Measurements from ENCODE around the gene NIPAL3.
"Not testable (repeated sequence)": the region's sequence is repeated elsewhere in the genome, so short reads cannot be mapped to it uniquely, and the experiment has no call there.

NIPAL3 gene

DNA sequence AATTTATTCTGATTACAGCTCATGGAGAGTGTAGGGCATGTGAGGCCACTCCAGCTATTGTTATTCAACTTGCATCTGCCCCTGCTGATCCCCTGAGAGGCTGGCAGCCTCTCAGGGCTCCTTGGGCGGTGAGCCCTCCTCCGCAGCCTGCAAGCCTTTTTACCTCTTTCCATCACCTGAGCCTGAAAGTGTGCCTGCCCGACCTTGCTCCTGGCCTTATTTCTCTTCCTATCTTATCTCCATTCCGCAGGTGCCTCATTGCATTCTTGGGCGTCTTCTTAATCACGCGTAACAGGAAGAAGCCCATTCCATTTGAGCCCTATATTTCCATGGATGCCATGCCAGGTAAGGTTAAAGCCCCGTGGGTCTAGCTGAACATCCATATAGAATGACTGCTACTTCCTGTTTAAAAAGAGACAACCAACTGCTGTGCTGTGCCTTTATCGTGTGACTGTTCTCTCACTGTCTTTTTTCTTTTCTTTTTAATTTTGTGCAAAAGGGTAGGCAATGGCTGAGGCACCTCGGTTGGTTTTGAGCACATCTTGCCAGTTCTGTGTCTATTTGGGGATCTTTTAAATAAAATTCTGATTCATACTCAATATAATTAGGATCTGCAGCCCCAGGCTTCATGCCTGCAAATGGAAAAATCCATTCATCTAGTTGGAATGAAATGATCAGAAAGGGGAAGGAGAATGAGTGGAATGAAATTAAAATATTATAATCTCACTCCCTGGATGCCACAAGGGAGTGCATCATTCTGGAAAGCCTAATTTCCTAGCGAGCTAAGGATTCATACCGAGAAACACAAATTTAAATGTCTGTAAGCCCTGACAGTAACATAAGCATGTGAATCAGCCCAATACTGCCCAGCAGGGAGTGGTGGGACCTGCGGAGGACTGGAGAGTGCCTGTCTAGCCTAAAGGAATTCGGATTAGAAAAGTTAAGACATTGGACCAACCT, 48.5 kb downstream of the NIPAL3 start:
- DNase-seq, result no peak

DNA sequence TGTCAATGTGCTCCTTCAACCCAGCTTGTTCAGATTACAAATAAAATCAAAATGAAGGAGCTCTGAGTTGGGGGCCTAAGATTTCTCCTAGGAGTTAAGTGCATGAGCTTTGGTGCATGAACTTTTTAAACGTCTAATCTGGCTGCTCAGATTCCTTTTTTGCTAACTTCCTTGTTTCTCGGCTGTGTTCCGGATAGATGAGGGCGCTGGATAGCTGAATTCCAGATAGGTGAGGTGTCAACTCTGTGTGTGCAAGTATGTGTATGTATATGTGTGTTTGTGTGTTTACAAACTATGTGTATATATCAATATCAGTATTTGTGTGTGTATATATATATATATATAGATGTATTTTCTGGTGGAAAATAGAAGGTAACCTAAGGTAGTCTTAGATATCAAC, 49.5 kb downstream of the NIPAL3 start:
- no peak for DNase-seq

DNA sequence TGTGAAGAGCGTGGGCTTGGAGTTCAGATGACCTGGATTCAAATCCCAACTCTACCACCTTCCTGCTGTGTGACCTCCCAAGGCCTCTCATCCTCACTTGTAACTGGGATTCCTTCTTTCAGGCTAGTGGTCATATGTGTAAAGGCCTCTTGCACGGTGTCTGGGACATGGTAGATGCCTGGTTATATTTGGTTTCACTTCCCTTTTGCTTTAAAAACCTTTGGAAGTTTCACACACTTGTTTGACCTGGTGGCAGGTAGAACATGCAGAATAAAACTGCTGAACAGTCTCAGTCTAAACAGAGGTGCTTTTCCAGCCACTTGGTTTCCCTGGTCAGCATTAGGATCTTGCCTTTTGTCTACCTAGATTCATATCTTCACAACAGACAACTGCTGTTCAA, 50.0 kb downstream of the NIPAL3 start:
- DNase-seq, result no peak

DNA sequence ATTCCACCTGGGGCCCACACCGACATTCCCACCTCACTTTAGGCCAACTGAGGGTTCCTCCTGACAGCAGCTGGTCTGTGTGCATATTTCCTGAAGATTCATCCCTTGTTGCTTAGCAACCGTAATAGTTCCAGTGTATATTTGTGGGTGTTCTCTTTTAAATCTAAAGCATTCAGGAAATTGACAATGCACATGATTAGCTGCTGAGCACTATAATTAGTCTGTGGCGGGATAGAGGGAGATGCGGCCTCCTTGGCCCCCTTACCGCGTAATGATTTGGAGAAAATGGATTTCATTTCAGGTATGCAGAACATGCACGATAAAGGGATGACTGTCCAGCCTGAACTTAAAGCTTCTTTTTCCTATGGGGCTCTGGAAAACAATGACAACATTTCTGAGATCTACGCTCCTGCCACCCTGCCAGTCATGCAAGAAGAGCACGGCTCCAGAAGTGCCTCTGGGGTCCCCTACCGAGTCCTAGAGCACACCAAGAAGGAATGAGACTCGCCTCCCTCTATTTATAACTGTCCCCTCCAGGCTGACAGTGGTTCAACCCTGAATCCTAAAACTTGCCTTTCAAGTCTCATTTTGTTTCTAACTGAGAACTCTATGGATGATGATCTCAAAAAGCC, 53.2 kb downstream of the NIPAL3 start:
- no peak for DNase-seq

DNA sequence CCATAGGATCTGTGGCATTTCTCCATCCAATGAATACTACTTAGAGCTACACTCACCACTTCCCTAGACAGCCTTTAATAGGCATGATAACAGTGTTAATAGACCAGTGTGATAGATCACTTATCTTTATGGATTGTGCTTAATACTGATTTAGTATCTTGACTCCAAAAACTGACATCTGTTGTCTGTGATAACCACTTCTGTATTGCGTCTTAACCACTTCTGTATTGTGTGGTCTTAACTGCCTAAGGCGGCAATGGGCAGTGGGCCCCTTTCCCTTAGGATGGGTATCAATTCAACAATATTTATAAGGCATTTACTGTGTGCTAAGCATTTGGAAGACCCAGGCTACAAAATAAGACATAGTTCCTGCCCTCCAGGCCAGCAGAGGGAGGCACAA, 55.0 kb downstream of the NIPAL3 start:
- DNase-seq, result no peak

DNA sequence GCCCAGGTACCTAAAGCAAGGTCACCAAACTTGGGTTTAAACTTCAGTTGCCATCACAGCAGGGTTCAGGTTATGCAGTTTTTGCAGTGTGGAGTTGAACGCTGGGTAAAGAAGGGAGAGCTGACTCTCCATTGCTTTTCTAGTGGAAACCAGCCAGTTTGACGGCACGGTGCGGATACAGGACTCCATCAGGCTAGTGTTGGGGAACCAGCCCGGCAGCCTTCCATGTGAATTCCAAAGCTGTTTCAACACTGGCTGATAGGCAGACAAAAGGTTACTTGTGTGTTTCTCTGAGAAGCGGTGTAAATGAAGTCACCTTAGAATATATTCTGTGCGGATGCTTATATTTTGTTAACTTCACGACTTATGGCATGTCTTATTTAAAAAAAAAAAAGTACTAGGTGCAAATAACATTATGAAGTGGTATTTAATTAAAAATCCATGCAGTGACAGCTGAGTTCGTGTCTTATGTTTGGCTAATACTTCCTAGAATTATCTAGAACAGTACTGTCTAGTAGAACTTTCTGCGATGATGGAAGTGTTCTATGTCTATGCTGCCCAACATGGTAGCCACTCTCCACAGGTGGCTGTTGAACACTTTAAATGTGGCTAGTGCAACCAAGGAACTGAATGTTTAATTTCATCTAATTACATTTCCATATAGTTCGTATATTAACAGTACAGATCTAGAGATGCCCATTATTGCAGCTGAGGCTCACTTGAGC, 57.1 kb downstream of the NIPAL3 start:
- no peak for DNase-seq

DNA sequence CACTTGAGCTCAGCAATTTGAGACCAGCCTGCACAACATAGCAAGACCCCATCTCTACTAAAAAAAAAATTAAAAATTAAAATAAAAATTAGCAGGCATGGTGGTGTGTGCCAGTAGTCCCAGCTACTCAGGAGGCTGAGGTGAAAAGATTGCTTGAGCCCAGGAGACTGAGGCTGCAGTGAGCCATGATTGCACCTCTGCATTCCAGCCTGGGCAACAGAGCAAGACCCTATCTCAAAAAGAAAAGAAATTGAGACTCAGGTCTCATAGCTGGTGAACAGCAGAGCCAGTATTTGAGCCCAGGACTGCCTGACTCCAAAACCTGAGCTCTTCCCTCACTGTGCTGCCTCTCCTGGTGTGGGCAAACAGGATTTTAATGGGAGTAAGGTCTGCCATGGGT, 58.6 kb downstream of the NIPAL3 start:
- DNase-seq, result no peak

DNA sequence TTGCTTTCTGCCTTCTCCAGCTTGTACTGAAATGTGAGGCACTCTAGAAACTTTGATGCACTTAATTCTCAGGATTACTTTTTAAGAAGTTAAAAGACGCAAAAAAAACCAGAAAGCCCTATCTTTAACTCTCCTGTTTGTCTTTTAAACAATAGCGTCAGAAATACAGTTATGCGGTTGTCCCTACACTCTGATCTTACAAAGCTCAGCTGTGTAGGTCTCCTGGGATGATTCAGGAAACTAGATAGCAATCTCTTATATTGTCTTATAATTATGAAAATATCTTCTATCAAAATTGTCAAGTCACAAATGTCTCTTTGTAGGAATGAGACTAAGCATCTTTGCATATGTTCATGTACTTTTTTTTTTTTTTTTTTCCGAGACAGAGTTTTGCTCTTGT, 60.1 kb downstream of the NIPAL3 start:
- DNase-seq, result no peak

DNA sequence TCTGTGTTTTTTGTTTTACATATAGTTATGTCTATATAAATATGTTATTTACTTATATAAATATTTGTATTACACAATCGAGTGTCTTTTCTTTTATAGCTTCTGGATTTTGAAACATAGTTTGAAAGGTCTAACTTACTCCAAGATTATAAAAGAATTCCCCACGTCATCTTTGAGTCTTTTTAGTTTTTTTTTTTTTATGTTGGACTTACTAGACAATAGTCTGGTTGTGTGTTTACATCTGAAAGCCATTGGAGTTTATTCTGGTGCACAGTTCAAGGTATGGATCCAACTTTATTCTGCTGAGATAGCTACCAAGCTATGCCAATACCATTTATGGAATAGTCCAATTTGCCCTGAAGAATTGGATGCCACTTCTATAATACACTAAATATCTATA, 61.0 kb downstream of the NIPAL3 start:
- no peak for DNase-seq

DNA sequence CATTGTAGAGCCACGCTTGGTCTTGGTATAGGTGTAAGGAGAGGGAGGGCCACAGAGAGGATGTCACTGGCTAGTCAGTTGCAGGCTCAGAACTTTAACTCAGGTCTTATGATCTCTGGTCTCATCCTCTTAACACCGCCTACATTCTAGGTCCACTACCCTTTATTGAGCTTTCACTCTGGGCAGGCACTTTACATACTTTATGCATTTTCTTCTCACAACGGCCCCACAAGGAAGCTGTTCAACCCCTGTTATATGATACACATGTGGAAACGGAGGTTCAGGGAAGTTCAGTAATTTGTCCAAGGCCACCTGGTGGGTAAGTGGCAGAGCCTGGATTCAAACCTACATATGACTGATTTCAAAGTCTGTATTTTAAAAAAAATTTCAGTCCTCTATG, 61.7 kb downstream of the NIPAL3 start:
- no peak for DNase-seq

DNA sequence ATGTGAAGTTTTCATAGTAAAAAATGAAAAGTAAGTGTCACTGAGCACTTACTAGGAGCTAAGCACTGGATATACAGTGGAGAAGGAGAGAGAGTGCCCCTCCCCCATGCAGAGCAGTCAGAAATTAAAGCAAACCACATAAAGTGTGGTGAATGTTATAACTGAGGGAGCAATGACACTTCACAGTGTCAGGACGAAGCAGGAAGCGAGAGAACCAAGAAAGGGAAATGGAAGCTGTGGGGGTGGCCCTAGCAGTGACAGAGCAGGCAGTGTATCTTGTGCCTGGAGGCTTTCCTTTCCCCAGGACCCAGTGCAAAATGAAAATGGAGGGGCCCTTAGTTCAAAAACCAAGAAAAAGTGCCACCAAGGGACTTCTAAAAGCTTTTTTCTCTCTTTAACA, 65.5 kb downstream of the NIPAL3 start:
- DNase-seq, result no peak

DNA sequence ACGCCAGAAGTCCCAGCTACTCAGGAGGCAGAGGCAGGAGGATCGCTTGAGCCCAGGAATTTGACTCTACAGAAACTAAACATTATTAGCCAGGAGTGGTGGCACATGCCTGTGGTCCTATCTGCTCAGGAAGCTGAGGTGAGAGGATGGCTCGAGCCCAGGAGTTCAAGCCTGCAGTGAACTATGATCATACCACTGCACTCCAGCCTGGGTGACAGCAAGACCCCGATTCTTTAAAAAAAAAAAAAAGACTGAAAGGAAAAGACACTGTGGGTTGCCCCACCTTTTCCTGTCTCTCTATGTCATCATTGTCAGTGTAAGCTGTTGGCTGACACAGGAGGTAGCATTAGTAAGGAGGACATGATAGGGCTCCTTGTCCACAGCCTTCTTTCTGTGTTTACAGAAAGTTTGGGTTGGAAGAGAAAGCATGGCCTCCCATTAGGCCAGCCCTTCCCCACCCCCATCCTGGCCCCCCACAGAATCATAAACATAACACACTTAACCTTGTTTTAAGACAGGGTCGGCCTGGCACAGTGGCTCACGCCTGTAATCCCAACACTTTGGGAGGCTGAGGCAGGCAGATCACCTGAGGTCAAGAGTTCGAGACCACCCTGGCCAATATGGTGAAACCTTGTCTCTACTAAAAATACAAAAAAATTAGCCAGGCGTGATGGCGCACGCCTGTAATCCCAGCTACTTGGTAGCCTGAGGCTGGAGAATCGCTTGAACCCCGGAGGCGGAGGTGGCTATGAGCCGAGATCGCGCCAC, 66.4 kb downstream of the NIPAL3 start:
- DNase-seq, result no peak

DNA sequence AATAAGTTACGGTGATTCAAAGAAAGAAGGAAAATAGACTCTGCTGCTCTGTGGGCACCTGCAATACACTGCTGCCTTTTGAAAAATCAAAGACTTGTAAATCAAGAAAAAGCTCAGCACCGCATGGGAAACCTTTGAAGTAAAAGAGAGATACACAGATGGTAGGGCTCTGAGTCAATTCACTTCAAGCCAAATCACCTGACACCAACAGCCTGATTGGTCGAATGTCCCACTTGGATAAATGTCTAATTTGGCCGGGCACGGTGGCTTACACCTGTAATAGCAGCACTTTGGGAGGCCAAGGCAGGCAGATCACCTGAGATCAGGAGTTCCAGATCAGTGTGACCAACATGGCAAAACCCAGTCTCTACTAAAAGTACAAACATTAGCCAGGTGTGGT, 67.8 kb downstream of the NIPAL3 start:
- no peak for DNase-seq

DNA sequence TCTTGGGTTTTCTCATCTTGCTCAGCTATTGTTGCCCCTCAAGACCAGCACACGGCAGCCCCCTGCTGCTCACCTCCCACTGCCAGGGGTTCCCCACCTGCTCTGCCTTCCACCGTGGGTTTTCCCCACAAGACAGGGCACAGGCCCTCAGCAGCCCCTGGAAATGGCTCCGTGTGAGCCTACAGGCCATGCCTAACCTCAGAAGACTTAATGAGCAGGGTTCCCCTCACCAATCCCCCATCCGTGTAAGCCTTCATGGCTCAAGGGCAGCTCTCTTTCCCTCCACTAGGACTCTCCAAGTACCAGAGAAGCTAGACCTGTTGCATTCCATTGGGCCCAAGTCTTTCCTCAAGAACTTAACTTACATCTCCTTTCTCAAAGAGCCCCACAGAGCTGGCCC, 68.6 kb downstream of the NIPAL3 start:
- no peak for DNase-seq

DNA sequence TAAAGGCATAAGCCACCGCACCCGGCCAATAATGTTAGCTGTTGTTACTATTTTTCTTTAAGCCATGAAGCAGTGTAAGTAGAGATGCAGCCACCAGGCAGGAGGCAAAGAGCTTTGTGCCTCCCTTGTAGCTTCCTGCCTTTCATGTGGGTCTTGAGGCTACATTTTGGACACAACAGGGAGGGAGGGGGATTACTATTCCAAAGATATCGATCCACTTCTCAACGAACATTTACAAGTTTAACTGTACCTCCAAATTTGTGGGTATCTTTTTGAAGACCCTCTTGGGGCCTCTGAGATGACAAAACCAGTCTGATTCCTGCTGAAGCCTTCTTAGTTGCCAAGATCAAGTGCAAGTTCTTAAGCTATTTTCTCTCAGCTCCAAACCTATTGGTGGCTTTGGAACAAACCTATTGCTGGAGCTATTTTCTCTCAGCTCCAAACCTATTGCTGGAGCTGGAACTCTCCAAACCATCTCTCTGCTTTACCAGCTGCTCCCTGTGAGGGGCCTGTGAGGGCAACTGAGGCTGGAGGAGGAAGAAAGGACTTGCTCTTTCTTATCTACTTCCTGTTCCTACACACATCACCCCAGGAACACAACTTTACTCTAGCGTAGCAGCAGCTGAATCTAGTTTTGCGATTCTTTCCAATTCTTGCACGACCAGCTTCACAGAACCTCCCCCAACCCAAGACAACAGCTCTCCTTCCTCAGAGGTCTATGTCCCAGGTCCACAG, 70.9 kb downstream of the NIPAL3 start:
- no peak for DNase-seq

DNA sequence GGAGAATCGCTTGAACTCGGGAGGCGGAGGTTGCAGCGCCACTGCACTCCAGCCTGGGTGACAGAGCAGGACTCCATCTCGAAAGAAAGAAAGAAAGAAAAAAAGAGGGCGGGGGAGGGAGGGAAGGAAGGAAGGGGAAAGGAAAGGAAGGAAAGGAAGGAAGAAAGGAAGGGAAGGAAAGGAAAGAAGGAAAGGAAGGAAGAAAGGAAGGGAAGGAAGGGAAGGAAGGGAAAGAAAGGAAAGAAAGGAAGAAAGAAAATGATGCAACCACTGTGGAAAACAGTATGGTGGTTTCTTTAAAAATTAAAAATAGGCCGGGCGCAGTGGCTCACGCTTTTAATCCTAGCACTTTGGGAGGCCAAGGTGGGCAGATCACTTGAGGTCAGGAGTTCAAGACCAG, 71.9 kb downstream of the NIPAL3 start:
- no peak for DNase-seq

DNA sequence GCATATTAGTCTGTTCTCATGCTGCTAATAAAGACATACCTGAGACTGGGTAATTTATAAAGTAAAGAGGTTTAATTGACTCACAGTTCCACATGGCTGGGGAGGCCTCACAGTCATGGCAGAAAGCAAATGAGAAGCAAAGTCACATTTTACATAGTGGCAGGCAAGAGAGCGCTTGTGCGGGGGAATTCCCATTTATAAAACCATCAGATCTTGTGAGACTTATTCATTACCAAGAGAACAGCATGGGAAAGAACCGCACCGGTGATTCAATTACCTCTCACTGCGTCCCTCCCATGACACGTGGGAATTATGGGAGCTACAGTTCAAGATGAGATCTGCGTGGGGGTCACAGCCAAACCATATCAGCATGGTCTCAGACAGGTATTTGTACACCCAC, 72.6 kb downstream of the NIPAL3 start:
- DNase-seq, result not testable (repeated sequence)

DNA sequence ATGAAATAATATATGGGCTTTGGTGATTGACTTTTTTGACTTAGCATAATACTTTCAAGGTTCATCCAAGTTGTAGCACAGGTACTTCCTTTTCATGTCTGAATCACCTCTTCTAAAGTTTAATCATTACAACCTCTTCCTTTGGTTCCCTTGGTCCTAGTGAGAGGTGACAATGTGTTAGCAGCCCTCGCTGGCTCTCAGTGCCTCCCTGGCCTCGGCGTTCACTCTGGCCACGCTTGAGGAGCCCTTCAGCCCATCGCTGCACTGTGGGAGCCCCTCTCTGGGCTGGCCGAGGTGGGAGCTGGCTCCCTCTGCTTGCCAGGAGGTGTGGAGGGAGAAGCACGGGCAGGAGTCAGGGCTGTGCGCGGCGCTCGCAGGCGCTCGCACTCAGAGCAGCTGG, 74.1 kb downstream of the NIPAL3 start:
- DNase-seq, result no peak

DNA sequence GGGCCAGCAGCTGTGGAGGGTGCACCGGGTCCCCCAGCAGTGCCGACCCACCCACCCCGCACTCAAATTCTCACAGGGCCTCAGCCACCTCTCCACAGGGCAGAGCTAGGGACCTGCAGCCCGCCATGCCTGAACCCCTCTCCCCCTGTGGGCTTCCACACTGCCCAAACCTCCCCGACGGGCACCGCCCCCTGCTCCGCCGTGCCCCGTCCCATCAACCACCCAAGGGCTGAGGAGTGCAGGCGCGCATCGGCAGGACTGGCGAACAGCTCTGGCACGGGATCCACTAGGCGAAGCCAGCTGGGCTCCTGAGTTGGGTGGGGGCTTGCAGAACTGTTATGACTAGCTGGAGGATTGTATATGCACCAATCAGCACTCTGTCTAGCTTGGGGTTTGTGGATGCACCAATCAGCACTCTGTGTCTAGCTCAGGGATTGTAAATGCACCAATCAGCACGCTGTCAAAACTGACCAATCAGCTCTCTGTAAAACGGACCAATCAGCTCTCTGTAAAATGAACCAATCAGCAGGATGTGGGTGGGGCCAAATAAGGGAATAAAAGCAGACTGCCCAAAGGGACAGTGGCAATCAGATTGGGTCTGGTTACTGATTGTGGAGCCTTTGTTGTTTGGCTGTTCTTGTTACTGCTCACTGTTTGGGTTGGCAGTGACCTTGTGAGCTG, 74.6 kb downstream of the NIPAL3 start:
- DNase-seq, result no peak

DNA sequence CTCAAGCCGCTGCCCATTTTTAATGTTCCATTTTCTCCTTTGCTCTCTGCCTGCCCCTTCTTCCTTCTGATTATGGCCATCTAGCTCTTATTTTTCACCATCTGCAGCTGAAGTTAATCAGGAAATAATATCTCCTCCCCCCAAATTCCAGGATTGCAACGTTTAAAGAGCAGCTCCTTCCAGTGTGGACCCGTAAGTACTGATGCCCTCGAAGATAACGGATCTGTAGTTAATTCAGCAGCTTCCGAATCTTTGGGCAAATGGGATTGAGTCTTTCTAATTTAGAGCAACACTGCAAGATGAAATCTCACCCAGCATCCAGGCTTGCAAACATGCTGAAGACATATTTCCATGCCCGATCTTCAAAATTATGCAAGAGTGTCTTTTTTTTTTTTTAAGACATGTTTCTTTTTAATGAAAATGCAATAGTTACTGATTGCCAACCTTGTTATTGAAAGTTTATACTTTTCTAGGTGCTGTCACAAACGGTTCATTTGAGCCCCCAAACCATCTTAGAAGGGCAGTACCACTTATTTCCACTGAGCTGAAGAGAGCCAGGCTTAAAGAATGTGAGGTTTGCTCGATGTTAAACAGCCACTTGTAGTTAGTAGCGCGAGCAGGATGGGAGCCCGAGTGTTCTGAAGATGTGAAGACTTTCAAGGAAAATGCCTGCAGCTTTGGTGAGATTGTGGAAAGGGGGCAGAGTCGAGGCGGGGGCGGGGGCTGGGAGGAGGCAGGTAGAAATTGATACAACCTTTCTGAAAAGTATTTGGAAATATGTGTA, 76.2 kb downstream of the NIPAL3 start:
- DNase-seq, result no peak

DNA sequence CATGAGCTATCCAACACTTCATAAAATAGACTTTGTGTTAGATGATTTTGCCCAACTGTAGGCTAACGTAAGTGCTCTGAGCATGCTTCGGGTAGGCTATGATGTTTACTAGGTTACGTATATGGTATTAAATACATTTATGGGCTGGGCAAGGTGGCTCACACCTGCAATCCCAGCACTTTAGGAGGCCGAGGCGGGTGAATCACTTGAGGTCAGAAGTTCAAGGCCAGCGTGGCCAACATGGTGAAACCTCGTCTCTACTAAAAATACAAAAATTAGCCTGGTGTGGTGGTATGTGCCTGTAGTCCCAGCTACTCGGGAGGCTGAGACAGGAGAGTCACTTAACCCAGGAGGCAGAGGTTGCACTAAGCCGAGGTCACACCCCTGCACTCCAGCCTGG, 77.3 kb downstream of the NIPAL3 start:
- DNase-seq, result not testable (repeated sequence)
